ENCODE measurements around the gene MNT.
A peak's percentile ranks its signal among the peaks of the same experiment; 100 is the strongest.

GRCh38 chr17:2347805-2348685, 52.8 kb downstream of the MNT start:
- no peak for TF ChIP-seq CTCF (IDR thresholded peaks at IDR 0.05; ENCODE audit: control extremely low read depth in 1 of 3, insufficient read depth in 1 of 3, low read depth in 1 of 3, low read length in 3 of 3)
- peak in 1 of 2 experiments; percentile 74; a peak in 1 of 3 replicates for TF ChIP-seq EP300 (IDR thresholded peaks at IDR 0.05; ENCODE audit: borderline replicate concordance in 1 of 2, low read depth in 2 of 2, low read length in 2 of 2)
- TF ChIP-seq GTF2F1 (IDR thresholded peaks at IDR 0.05; ENCODE audit: borderline replicate concordance, low read depth, low read length): no peak
- no peak for TF ChIP-seq RXRA (IDR thresholded peaks at IDR 0.05; ENCODE audit: insufficient read depth, low read depth, low read length)
